OCI-LY1 (cell line): ENCODE results near the gene NR0B2.

Experiments
- CTCF ChIP-seq: fragments of 200-600 bp; sonication (generic), shearing (Covaris generic); IDR thresholded peaks from 2 replicates; pipeline ENCODE4 v1.5.1; 2017; ENCODE audit warnings: mild to moderate bottlenecking, antibody characterized with exemption, low read length, moderate library complexity, mixed read lengths
- EZH2 ChIP-seq: fragments of 200-600 bp; sonication (generic), shearing (Covaris generic); IDR thresholded peaks from 2 replicates; pipeline ENCODE4 v1.8.0; 2017; ENCODE audit warnings: borderline replicate concordance, mixed run types, mild to moderate bottlenecking, antibody characterized with exemption, low read length, moderate library complexity, mixed read lengths

GRCh38 chr1:26959270-26959669 lies 45.5 kb upstream of the NR0B2 start:
- no peak for TF ChIP-seq CTCF
- TF ChIP-seq EZH2: no peak
